ENCODE data around the gene MRC1. TPM values are rescaled to one million over a fixed set of nuclear protein-coding genes. Genes with fewer than 3 reads are reported as not detected.
"Not testable (repeated sequence)": the region's sequence is repeated elsewhere in the genome, so short reads cannot be mapped to it uniquely, and the experiment has no call there.

Gene MRC1
- total and polyA plus RNA-seq, 10 of the 15 experiments (the other 5 are each of a cell fraction or from before 2014, with no cell fraction given): 0.01 to 0.21 (median 0.03) TPM; not detected in 5

DNA sequence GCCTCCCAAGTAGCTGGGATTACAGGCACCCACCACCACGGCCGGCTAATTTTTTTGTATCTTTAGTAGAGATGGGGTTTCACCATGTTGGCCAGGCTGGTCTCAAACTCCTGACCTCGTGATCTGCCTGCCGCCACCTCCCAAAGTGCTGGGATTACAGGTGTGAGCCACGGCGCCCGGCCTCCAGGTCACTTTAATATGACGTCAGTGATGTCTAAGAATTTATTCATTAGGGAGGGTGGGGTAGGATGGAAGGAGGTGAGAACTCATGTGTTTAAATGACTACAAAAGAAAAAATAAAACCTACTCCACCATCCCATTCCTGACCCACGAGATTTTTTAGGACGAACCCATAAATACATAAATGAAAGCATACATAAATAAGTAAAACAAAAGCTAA lies 145.2 kb downstream of the MRC1 start:
- H3K4me1 ChIP-seq (ENCODE audit: control insufficient read depth, insufficient read depth, low read length); H3K4me3 ChIP-seq; RAD21 ChIA-PET (ENCODE audit: unreplicated experiment); POLR2A ChIA-PET; intact Hi-C loops (cut with micrococcal nuclease; ENCODE audit: unreplicated experiment); in situ Hi-C loops (cut with MboI); H3K27ac ChIP-seq (ENCODE audit: control insufficient read depth, insufficient read depth); FAIRE-seq; H3K27me3 ChIP-seq (replicated peaks in 1 of 2; ENCODE audit: control insufficient read depth in 2 of 2, insufficient read depth in 2 of 2, low read length in 1 of 2); H2AFZ ChIP-seq (ENCODE audit: control insufficient read depth, low read depth, low read length); SMC1A ChIA-PET (ENCODE audit: uncharacterized antibody, unreplicated experiment); ATAC-seq; DNase-seq (ENCODE audit: low read depth, low spot score); CTCF ChIA-PET; H3K9me3 ChIP-seq (replicated peaks; ENCODE audit: control insufficient read depth, insufficient read depth, low read length); H3K9ac ChIP-seq (ENCODE audit: control insufficient read depth, insufficient read depth, low read length); H4K20me1 ChIP-seq (ENCODE audit: control insufficient read depth, insufficient read depth); H3K36me3 ChIP-seq (ENCODE audit: control insufficient read depth in 2 of 2, insufficient read depth in 2 of 2, low read length in 1 of 2); H3K4me2 ChIP-seq (ENCODE audit: control insufficient read depth, insufficient read depth); H3K79me2 ChIP-seq (ENCODE audit: control insufficient read depth, insufficient read depth, low read length); BruUV-seq (replicated peaks): not testable (repeated sequence)
- WGBS (ENCODE audit: insufficient coverage, insufficient replicate concordance, low lambda C conversion rate, missing lambda C conversion rate): 57% methylated on average over 10 of the region's 10 CpGs

GRCh38 chr10:17954861-17955260 lies 145.7 kb downstream of the MRC1 start:
- 57% methylated on average over 2 of the region's 2 CpGs for WGBS (ENCODE audit: insufficient coverage, insufficient replicate concordance, low lambda C conversion rate, missing lambda C conversion rate)
- TF ChIP-seq GATAD2B (conservative IDR thresholded peaks at IDR 0.05; ENCODE audit: low read depth) (no peak), PKNOX1 (IDR thresholded peaks at IDR 0.05) (no peak), RCOR1 (conservative IDR thresholded peaks at IDR 0.05; ENCODE audit: low read depth, low read length) (no peak), USF2 (IDR thresholded peaks at IDR 0.05; ENCODE audit: borderline replicate concordance, low read depth, low read length) (no peak), SUPT20H (IDR thresholded peaks at IDR 0.05; ENCODE audit: borderline replicate concordance, control insufficient read depth, low read depth, low read length) (no peak), CREB1 (IDR thresholded peaks at IDR 0.05; ENCODE audit: low read depth) (no peak), SIN3A (IDR thresholded peaks at IDR 0.05; ENCODE audit: low read depth, low read length) (no peak), POLR2AphosphoS5 (IDR thresholded peaks at IDR 0.05; ENCODE audit: low read length) (no peak), FOXK2 (IDR thresholded peaks at IDR 0.05) (no peak), SPI1 (IDR thresholded peaks at IDR 0.05; ENCODE audit: borderline replicate concordance, insufficient read depth, low read depth, low read length) (no peak), YBX1 (IDR thresholded peaks at IDR 0.05) (no peak), EP300 (IDR thresholded peaks at IDR 0.05; ENCODE audit: borderline replicate concordance in 1 of 2, control insufficient read depth in 1 of 2, low read depth in 2 of 2, low read length in 2 of 2) (no peak)
- TF ChIP-seq, protein P1, sequence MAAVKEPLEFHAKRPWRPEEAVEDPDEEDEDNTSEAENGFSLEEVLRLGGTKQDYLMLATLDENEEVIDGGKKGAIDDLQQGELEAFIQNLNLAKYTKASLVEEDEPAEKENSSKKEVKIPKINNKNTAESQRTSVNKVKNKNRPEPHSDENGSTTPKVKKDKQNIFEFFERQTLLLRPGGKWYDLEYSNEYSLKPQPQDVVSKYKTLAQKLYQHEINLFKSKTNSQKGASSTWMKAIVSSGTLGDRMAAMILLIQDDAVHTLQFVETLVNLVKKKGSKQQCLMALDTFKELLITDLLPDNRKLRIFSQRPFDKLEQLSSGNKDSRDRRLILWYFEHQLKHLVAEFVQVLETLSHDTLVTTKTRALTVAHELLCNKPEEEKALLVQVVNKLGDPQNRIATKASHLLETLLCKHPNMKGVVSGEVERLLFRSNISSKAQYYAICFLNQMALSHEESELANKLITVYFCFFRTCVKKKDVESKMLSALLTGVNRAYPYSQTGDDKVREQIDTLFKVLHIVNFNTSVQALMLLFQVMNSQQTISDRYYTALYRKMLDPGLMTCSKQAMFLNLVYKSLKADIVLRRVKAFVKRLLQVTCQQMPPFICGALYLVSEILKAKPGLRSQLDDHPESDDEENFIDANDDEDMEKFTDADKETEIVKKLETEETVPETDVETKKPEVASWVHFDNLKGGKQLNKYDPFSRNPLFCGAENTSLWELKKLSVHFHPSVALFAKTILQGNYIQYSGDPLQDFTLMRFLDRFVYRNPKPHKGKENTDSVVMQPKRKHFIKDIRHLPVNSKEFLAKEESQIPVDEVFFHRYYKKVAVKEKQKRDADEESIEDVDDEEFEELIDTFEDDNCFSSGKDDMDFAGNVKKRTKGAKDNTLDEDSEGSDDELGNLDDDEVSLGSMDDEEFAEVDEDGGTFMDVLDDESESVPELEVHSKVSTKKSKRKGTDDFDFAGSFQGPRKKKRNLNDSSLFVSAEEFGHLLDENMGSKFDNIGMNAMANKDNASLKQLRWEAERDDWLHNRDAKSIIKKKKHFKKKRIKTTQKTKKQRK (IDR thresholded peaks at IDR 0.05; ENCODE audit: low read depth, low read length): no peak

More at GRCh38 chr10:17954861-17955260, 145.7 kb downstream of the MRC1 start:
- BruUV-seq (replicated peaks): no TSS peak
- Histone ChIP-seq H3K4me1 (ENCODE audit: control insufficient read depth, insufficient read depth, low read length) (no peaks in the 10 kb centered on the region), H3K27ac (ENCODE audit: control insufficient read depth, insufficient read depth) (no peak overlapping the region), H3K9ac (ENCODE audit: control insufficient read depth, insufficient read depth, low read length) (no peak overlapping the region), H3K4me2 (ENCODE audit: control insufficient read depth, insufficient read depth) (no peak overlapping the region), H3K27me3 (replicated peaks in 1 of 2; ENCODE audit: control insufficient read depth in 2 of 2, insufficient read depth in 2 of 2, low read length in 1 of 2) (no peaks in the 10 kb centered on the region), H3K36me3 (ENCODE audit: control insufficient read depth in 2 of 2, insufficient read depth in 2 of 2, low read length in 1 of 2) (no peaks in the 10 kb centered on the region), H2AFZ (ENCODE audit: control insufficient read depth, low read depth, low read length) (no peak overlapping the region), H4K20me1 (ENCODE audit: control insufficient read depth, insufficient read depth) (no peaks in the 10 kb centered on the region), H3K79me2 (ENCODE audit: control insufficient read depth, insufficient read depth, low read length) (no peaks in the 10 kb centered on the region), H3K9me3 (replicated peaks; ENCODE audit: control insufficient read depth, insufficient read depth, low read length) (no peaks in the 10 kb centered on the region; the same call in 2 of the 3 replicates), H3K4me3 (no peak overlapping the region)
- SMC1A ChIA-PET (ENCODE audit: uncharacterized antibody, unreplicated experiment): no interaction called here
- no peak for DNase-seq (ENCODE audit: low read depth, low spot score)
- RAD21 ChIA-PET (ENCODE audit: unreplicated experiment): no interaction called here
- intact Hi-C loops (cut with micrococcal nuclease; ENCODE audit: unreplicated experiment): no loop called here
- POLR2A ChIA-PET: no interaction called here
- FAIRE-seq: no peak
- no peak for ATAC-seq
- CTCF ChIA-PET: no interaction called here
- in situ Hi-C loops (cut with MboI): no loop called here

Measured in GM12878 (cell line).